HEK293T (cell line): ENCODE measurements around the gene CCND1.

Source experiments
- BHLHE40 ChIP-seq: fragments of 450-650 bp; IDR thresholded peaks from 2 replicates; pipeline ENCODE4 v1.6.1; 2016; ENCODE audit warnings: mild to moderate bottlenecking, moderate library complexity, borderline replicate concordance
- ELF4 ChIP-seq: fragments of 450-650 bp; IDR thresholded peaks from 2 replicates; pipeline ENCODE4 v1.6.1; 2017; ENCODE audit warnings: antibody characterized with exemption
- FOXA1 ChIP-seq: fragments of 450-650 bp; IDR thresholded peaks from 2 replicates; pipeline ENCODE4 v1.6.1; 2016; ENCODE audit warnings: mild to moderate bottlenecking
- FOXK2 ChIP-seq: fragments of 450-650 bp; IDR thresholded peaks from 2 replicates; pipeline ENCODE4 v1.6.1; 2016; ENCODE audit warnings: mild to moderate bottlenecking
- FOXM1 ChIP-seq: fragments of 450-650 bp; IDR thresholded peaks from 2 replicates; pipeline ENCODE4 v1.6.1; 2017; ENCODE audit warnings: mild to moderate bottlenecking, borderline replicate concordance
- HDGF ChIP-seq: fragments of 450-650 bp; IDR thresholded peaks from 2 replicates; pipeline ENCODE4 v1.6.1; 2017; ENCODE audit warnings: antibody characterized with exemption, borderline replicate concordance
- L3MBTL2 ChIP-seq: fragments of 450-650 bp; conservative IDR thresholded peaks from 2 replicates; pipeline ENCODE4 v1.6.1; 2016; ENCODE audit warnings: mild to moderate bottlenecking
- LEF1 ChIP-seq: fragments of 450-650 bp; IDR thresholded peaks from 2 replicates; pipeline ENCODE4 v1.6.1; 2017; ENCODE audit warnings: mild to moderate bottlenecking, borderline replicate concordance
- NFRKB ChIP-seq: fragments of 450-650 bp; IDR thresholded peaks from 2 replicates; pipeline ENCODE4 v1.6.1; 2016; ENCODE audit warnings: mild to moderate bottlenecking, moderate library complexity
- PKNOX1 ChIP-seq: fragments of 450-650 bp; IDR thresholded peaks from 2 replicates; pipeline ENCODE4 v1.6.1; 2016
- SP1 ChIP-seq: fragments of 450-650 bp; IDR thresholded peaks from 2 replicates; pipeline ENCODE4 v1.6.1; 2017
- SUZ12 ChIP-seq: fragments of 450-650 bp; IDR thresholded peaks from 2 replicates; pipeline ENCODE4 v1.6.1; 2016; ENCODE audit warnings: mild to moderate bottlenecking
- ZNF384 ChIP-seq: fragments of 450-650 bp; IDR thresholded peaks from 2 replicates; pipeline ENCODE4 v1.6.1; 2016

- no peak for TF ChIP-seq BHLHE40
- no peak for TF ChIP-seq HDGF
- TF ChIP-seq SP1 = no peak
- TF ChIP-seq ELF4 = no peak
- TF ChIP-seq PKNOX1 = no peak
- TF ChIP-seq FOXK2 = no peak
- no peak for TF ChIP-seq LEF1
- no peak for TF ChIP-seq L3MBTL2
- no peak for TF ChIP-seq ZNF384
- TF ChIP-seq FOXM1 = no peak
- TF ChIP-seq NFRKB = no peak
- no peak for TF ChIP-seq FOXA1
- no peak for TF ChIP-seq SUZ12
These were observed 42.8 kb upstream of the CCND1 start for GRCh38 chr11:69598147-69598546.
